GM21390 (cell line): ENCODE measurements around the gene FAM199X.

Source experiments
- ATAC-seq: cut with Tn5 transposase; IDR thresholded peaks from one replicate; pipeline ENCODE4 v1.9.1; 2021; ENCODE audit not compliant: unreplicated experiment

The FAM199X gene

GRCh38 chrX:104165894-104166734, at the start of gene FAM199X:
TSS of gene FAM199X (plus strand) at chrX:104166453. CDS start at chrX:104166786, 333 bp downstream.
- ATAC-seq, result peak; percentile 96

- no peak for ATAC-seq
These were observed 48.5 kb upstream of the FAM199X start for GRCh38 chrX:104117759-104118158.

GRCh38 chrX:104118765-104119164, 47.5 kb upstream of the FAM199X start:
- no peak for ATAC-seq

- peak; percentile 57 for ATAC-seq
These were observed 43.4 kb upstream of the FAM199X start for GRCh38 chrX:104122829-104123228.

GRCh38 chrX:104126856-104127255, 39.4 kb upstream of the FAM199X start:
- no peak for ATAC-seq

- ATAC-seq, result no peak
These were observed 35.4 kb upstream of the FAM199X start for GRCh38 chrX:104130808-104131207.

GRCh38 chrX:104134583-104135261, 31.5 kb upstream of the FAM199X start:
- ATAC-seq, result no peak

- ATAC-seq, result no peak
These were observed 30.6 kb upstream of the FAM199X start for GRCh38 chrX:104135677-104136076.

GRCh38 chrX:104136241-104137019, 29.8 kb upstream of the FAM199X start:
- peak; percentile 89 for ATAC-seq

- ATAC-seq, result no peak
These were observed 28.8 kb upstream of the FAM199X start for GRCh38 chrX:104137496-104137895.

- no peak for ATAC-seq
These were observed 25.0 kb upstream of the FAM199X start for GRCh38 chrX:104141087-104141760.

- ATAC-seq, result no peak
These were observed 15.2 kb upstream of the FAM199X start for GRCh38 chrX:104151037-104151436.

GRCh38 chrX:104156630-104157529, 9.4 kb upstream of the FAM199X start, which contains the start of gene SLC25A53:
TSS of gene SLC25A53 (minus strand) at chrX:104157009. CDS start at chrX:104105257, 51,752 bp downstream.
- ATAC-seq, result peak; percentile 92

GRCh38 chrX:104166735-104167436, 633 bp downstream of the FAM199X start:
- no peak for ATAC-seq

GRCh38 chrX:104168127-104168526, 1.9 kb downstream of the FAM199X start:
- no peak for ATAC-seq

GRCh38 chrX:104172121-104172520, 5.9 kb downstream of the FAM199X start:
- ATAC-seq, result no peak

- no peak for ATAC-seq
These were observed 6.5 kb downstream of the FAM199X start for GRCh38 chrX:104172788-104173187.

- no peak for ATAC-seq
These were observed 7.6 kb downstream of the FAM199X start for GRCh38 chrX:104173841-104174240.

- no peak for ATAC-seq
These were observed 17.4 kb downstream of the FAM199X start for GRCh38 chrX:104183685-104184084.
